WTC11 (cell line): Measurements from ENCODE around the gene IFT20. TPM values are rescaled to one million over a fixed set of nuclear protein-coding genes. Genes with fewer than 3 reads are reported as not detected.

Experiments
- ATAC-seq: fragments of 200-7000 bp; cut with Tn5 transposase; 2 replicates; pipeline ENCODE4 v1.10.0; 2021; ENCODE audit warnings: mild to moderate bottlenecking, moderate library complexity
- CTCF ChIA-PET: fragments of 300-600 bp; sonication (Branson Sonifier 250); formaldehyde crosslinking; loops from one replicate; lab custom pipeline; 2021; ENCODE audit warnings: antibody characterized with exemption; lab: Charles Lee
- POLR2A ChIA-PET: fragments of 350-600 bp; sonication (Branson Sonifier 250); formaldehyde crosslinking; loops from one replicate; lab custom pipeline; 2021; ENCODE audit warnings: antibody characterized with exemption; lab: Charles Lee
- DNase-seq: peaks from one replicate; pipeline ENCODE4 v3.0.0; 2021; ENCODE audit warnings: low spot score
- H3K27ac Mint-ChIP-seq: 2 replicates; pipeline ENCODE4 v1.8.0; 2021; ENCODE audit warnings: mixed read lengths
- H3K27me3 Mint-ChIP-seq: 2 replicates; pipeline ENCODE4 v1.8.0; 2021; ENCODE audit warnings: low read depth, mild to moderate bottlenecking, moderate library complexity, mixed read lengths
- H3K36me3 Mint-ChIP-seq: 2 replicates; pipeline ENCODE4 v1.8.0; 2021; ENCODE audit warnings: mixed read lengths
- H3K4me1 Mint-ChIP-seq: 2 replicates; pipeline ENCODE4 v1.8.0; 2022; ENCODE audit warnings: mixed read lengths
- H3K4me3 Mint-ChIP-seq: 2 replicates; pipeline ENCODE4 v1.8.0; 2021; ENCODE audit warnings: mild to moderate bottlenecking, moderate library complexity, mixed read lengths
- H3K9me3 Mint-ChIP-seq: 2 replicates; pipeline ENCODE4 v1.8.0; 2021; ENCODE audit warnings: mixed read lengths
- AFF4 ChIP-seq: sonication (generic); formaldehyde crosslinking; IDR thresholded peaks from 2 replicates; pipeline ENCODE4 v1.8.1; 2023; ENCODE audit warnings: mild to moderate bottlenecking, missing genetic modification reagents, borderline replicate concordance
- ARID4B ChIP-seq: sonication (generic); formaldehyde crosslinking; IDR thresholded peaks from 2 replicates; pipeline ENCODE4 v1.8.0; 2023; ENCODE audit warnings: missing genetic modification reagents, mild to moderate bottlenecking, borderline replicate concordance
- E2F5 ChIP-seq: sonication (generic); formaldehyde crosslinking; IDR thresholded peaks from 2 replicates; pipeline ENCODE4 v1.8.1; 2022; ENCODE audit warnings: mild to moderate bottlenecking, moderate library complexity, missing genetic modification reagents
- ELF4 ChIP-seq: sonication (generic); formaldehyde crosslinking; IDR thresholded peaks from 2 replicates; pipeline ENCODE4 v1.8.1; 2022; ENCODE audit warnings: low read depth, mild to moderate bottlenecking, moderate library complexity, missing genetic modification reagents
- GABPB1 ChIP-seq: sonication (generic); formaldehyde crosslinking; IDR thresholded peaks from 2 replicates; pipeline ENCODE4 v1.8.1; 2023; ENCODE audit warnings: mild to moderate bottlenecking, missing genetic modification reagents
- HMGA2 ChIP-seq: fragments of 250-450 bp; sonication (Bioruptor Pico); IDR thresholded peaks from 2 replicates; pipeline ENCODE4 v1.4.0; 2021; ENCODE audit warnings: mild to moderate bottlenecking, moderate library complexity
- HMGXB4 ChIP-seq: sonication (generic); formaldehyde crosslinking; IDR thresholded peaks from 2 replicates; pipeline ENCODE4 v1.8.1; 2023; ENCODE audit warnings: mild to moderate bottlenecking, moderate library complexity, missing genetic modification reagents
- JAZF1 ChIP-seq: fragments of 250-450 bp; sonication (Bioruptor Pico); IDR thresholded peaks from 2 replicates; pipeline ENCODE4 v1.9.0; 2021; ENCODE audit warnings: moderate library complexity, mild to moderate bottlenecking, inconsistent platforms
- KAT7 ChIP-seq: sonication (generic); formaldehyde crosslinking; IDR thresholded peaks from 2 replicates; pipeline ENCODE4 v1.8.1; 2023; ENCODE audit warnings: missing genetic modification reagents, mild to moderate bottlenecking, borderline replicate concordance
- MAX ChIP-seq: sonication (generic); formaldehyde crosslinking; IDR thresholded peaks from 2 replicates; pipeline ENCODE4 v1.8.0; 2022; ENCODE audit warnings: mild to moderate bottlenecking, missing genetic modification reagents
- MLX ChIP-seq: sonication (generic); formaldehyde crosslinking; IDR thresholded peaks from 2 replicates; pipeline ENCODE4 v1.8.1; 2023; ENCODE audit warnings: mild to moderate bottlenecking, missing genetic modification reagents, moderate library complexity
- NR1H2 ChIP-seq: sonication (generic); formaldehyde crosslinking; IDR thresholded peaks from 2 replicates; pipeline ENCODE4 v1.9.0; 2021; ENCODE audit warnings: mild to moderate bottlenecking, moderate library complexity, missing genetic modification reagents
- OVOL2 ChIP-seq: fragments of 250-450 bp; sonication (Bioruptor Pico); IDR thresholded peaks from 2 replicates; pipeline ENCODE4 v1.9.0; 2021; ENCODE audit warnings: mild to moderate bottlenecking, borderline replicate concordance
- PREB ChIP-seq: sonication (generic); formaldehyde crosslinking; IDR thresholded peaks from 2 replicates; pipeline ENCODE4 v1.8.1; 2022; ENCODE audit warnings: mild to moderate bottlenecking, missing genetic modification reagents, moderate library complexity, borderline replicate concordance
- PRRX2 ChIP-seq: fragments of 250-450 bp; sonication (Bioruptor Pico); IDR thresholded peaks from 2 replicates; pipeline ENCODE4 v1.8.0; 2021; ENCODE audit warnings: mild to moderate bottlenecking
- RELA ChIP-seq: sonication (generic); formaldehyde crosslinking; IDR thresholded peaks from 2 replicates; pipeline ENCODE4 v1.8.1; 2022; ENCODE audit warnings: missing genetic modification reagents, mild to moderate bottlenecking, borderline replicate concordance
- RORB ChIP-seq: fragments of 250-450 bp; sonication (Bioruptor Pico); IDR thresholded peaks from 2 replicates; pipeline ENCODE4 v1.9.0; 2021; ENCODE audit warnings: mild to moderate bottlenecking
- SMAD4 ChIP-seq: sonication (generic); formaldehyde crosslinking; IDR thresholded peaks from 2 replicates; pipeline ENCODE4 v1.8.0; 2022; ENCODE audit warnings: mild to moderate bottlenecking, missing genetic modification reagents
- SOX15 ChIP-seq: fragments of 250-450 bp; sonication (Bioruptor Pico); IDR thresholded peaks from 2 replicates; pipeline ENCODE4 v1.9.0; 2021; ENCODE audit warnings: mild to moderate bottlenecking
- TCF7 ChIP-seq: sonication (generic); formaldehyde crosslinking; IDR thresholded peaks from 2 replicates; pipeline ENCODE4 v1.8.0; 2022; ENCODE audit warnings: mild to moderate bottlenecking, low read depth, missing genetic modification reagents, moderate library complexity
- TEAD4 ChIP-seq: sonication (generic); formaldehyde crosslinking; IDR thresholded peaks from 2 replicates; pipeline ENCODE4 v1.8.0; 2022; ENCODE audit warnings: mild to moderate bottlenecking, missing genetic modification reagents
- ZNF425 ChIP-seq: fragments of 250-450 bp; sonication (Bioruptor Pico); conservative IDR thresholded peaks from 2 replicates; pipeline ENCODE4 v1.9.0; 2021; ENCODE audit warnings: mild to moderate bottlenecking
- ZNF671 ChIP-seq: fragments of 250-450 bp; sonication (Bioruptor Pico); IDR thresholded peaks from 2 replicates; pipeline ENCODE4 v1.8.0; 2021; ENCODE audit warnings: mild to moderate bottlenecking
- total RNA-seq: library from RNA; stranded (reverse); gene quantifications from 3 replicates; pipeline ENCODE4 v1.2.3, GENCODE V29; 2021

IFT20 gene
- total RNA-seq, 1 experiment from 2014 or later, result 17.6 TPM

GRCh38 chr17:28282596-28282995, 52.7 kb downstream of the IFT20 start (continued):
- TF ChIP-seq ARID4B (CRISPR knock-in tag) (no peak), ZNF671 (no peak), GABPB1 (CRISPR knock-in tag) (no peak), RORB (CRISPR knock-in tag) (no peak), SMAD4 (CRISPR knock-in tag) (no peak), ZNF425 (CRISPR knock-in tag) (no peak), TEAD4 (CRISPR knock-in tag) (no peak), KAT7 (CRISPR knock-in tag) (no peak), PREB (CRISPR knock-in tag) (no peak), MLX (no peak)

GRCh38 chr17:28280826-28281225, 54.4 kb downstream of the IFT20 start:
- ChIA-PET POLR2A (no interaction called here), CTCF (no interaction called here)
- no peaks in the 10 kb centered on the region for H3K9me3 Mint-ChIP-seq
- no peak overlapping the region for H3K27ac Mint-ChIP-seq
- H3K27me3 Mint-ChIP-seq, result no peaks in the 10 kb centered on the region; the same call in 1 of the 2 replicates
- H3K4me3 Mint-ChIP-seq, result no peak overlapping the region
- H3K4me1 Mint-ChIP-seq, result peaks cover 8% of the 10 kb centered on the region
- ATAC-seq (no peak), DNase-seq (no peak)
- H3K36me3 Mint-ChIP-seq, result no peaks in the 10 kb centered on the region
- no peak for TF ChIP-seq OVOL2 (CRISPR knock-in tag)
- TF ChIP-seq HMGA2 (CRISPR knock-in tag), result no peak
- TF ChIP-seq E2F5, result no peak
- TF ChIP-seq RELA (CRISPR knock-in tag), result no peak
- TF ChIP-seq ELF4 (CRISPR knock-in tag), result no peak
- no peak for TF ChIP-seq PRRX2 (CRISPR knock-in tag)
- TF ChIP-seq SOX15 (CRISPR knock-in tag), result no peak
- no peak for TF ChIP-seq HMGXB4
- no peak for TF ChIP-seq MAX (CRISPR knock-in tag)
- no peak for TF ChIP-seq JAZF1 (CRISPR knock-in tag)
- TF ChIP-seq NR1H2 (CRISPR knock-in tag), result no peak
- TF ChIP-seq ZNF671, result no peak
- no peak for TF ChIP-seq AFF4
- no peak for TF ChIP-seq KAT7 (CRISPR knock-in tag)
- no peak for TF ChIP-seq TCF7 (CRISPR knock-in tag)
